Adrenal gland (tissue), 5 donors: ENCODE measurements around the gene UCK1.

Source experiments
- CTCF ChIP-seq, 6 experiments: fragments of 450-650 bp in 4 of 6; fragments of 200-600 bp in 2 of 6; sonication (generic) in 1 of 6; IDR thresholded peaks; 1 replicate in 5 of 6; 2 replicates in 1 of 6; pipeline versions ENCODE4 v1.5.1 to v1.8.0; 2016 to 2021; ENCODE audit warnings: antibody characterized with exemption in 6 of 6, mild to moderate bottlenecking in 2 of 6, moderate library complexity in 1 of 6
- POLR2A ChIP-seq, 2 donors: fragments of 450-650 bp; IDR thresholded peaks; one replicate each; pipeline ENCODE4 v1.6.1; 2017; ENCODE audit warnings: antibody characterized with exemption in 2 of 2, mild to moderate bottlenecking in 2 of 2, moderate library complexity in 1 of 2
- donor health status: DM: no; HTN: no; CAD: no.

- TF ChIP-seq CTCF (IDR thresholded peaks at IDR 0.05) (no peak), POLR2A (IDR thresholded peaks at IDR 0.05) (no peak)
Observed at GRCh38 chr9:131579789-131580211, 48.7 kb upstream of the UCK1 start.
